ENCODE measurements around the gene DHH.

- TF ChIP-seq, protein P1, sequence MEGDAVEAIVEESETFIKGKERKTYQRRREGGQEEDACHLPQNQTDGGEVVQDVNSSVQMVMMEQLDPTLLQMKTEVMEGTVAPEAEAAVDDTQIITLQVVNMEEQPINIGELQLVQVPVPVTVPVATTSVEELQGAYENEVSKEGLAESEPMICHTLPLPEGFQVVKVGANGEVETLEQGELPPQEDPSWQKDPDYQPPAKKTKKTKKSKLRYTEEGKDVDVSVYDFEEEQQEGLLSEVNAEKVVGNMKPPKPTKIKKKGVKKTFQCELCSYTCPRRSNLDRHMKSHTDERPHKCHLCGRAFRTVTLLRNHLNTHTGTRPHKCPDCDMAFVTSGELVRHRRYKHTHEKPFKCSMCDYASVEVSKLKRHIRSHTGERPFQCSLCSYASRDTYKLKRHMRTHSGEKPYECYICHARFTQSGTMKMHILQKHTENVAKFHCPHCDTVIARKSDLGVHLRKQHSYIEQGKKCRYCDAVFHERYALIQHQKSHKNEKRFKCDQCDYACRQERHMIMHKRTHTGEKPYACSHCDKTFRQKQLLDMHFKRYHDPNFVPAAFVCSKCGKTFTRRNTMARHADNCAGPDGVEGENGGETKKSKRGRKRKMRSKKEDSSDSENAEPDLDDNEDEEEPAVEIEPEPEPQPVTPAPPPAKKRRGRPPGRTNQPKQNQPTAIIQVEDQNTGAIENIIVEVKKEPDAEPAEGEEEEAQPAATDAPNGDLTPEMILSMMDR (IDR thresholded peaks at IDR 0.05), result no peak
- TF ChIP-seq, protein P2, sequence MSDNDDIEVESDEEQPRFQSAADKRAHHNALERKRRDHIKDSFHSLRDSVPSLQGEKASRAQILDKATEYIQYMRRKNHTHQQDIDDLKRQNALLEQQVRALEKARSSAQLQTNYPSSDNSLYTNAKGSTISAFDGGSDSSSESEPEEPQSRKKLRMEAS (IDR thresholded peaks at IDR 0.05; ENCODE audit: low read depth), result no peak
- no peak for TF ChIP-seq ZBTB33 (IDR thresholded peaks at IDR 0.05; ENCODE audit: borderline replicate concordance, low read depth)
- TF ChIP-seq NRF1 (IDR thresholded peaks at IDR 0.05; ENCODE audit: low read depth, low read length), result no peak
- TF ChIP-seq EZH2phosphoT487 (IDR thresholded peaks at IDR 0.05; ENCODE audit: borderline replicate concordance, low read depth), result no peak
- no peak for TF ChIP-seq EP300 (IDR thresholded peaks at IDR 0.05; ENCODE audit: borderline replicate concordance in 1 of 2, low read depth in 1 of 2, low read length in 1 of 2)
- no peak for TF ChIP-seq SIN3A (IDR thresholded peaks at IDR 0.05; ENCODE audit: borderline replicate concordance, low read depth, low read length)
- TF ChIP-seq CHD2 (IDR thresholded peaks at IDR 0.05; ENCODE audit: low read length, partially characterized antibody), result no peak
- no peak for TF ChIP-seq TEAD4 (IDR thresholded peaks at IDR 0.05; ENCODE audit: borderline replicate concordance, insufficient read depth)
- TF ChIP-seq, protein P3, sequence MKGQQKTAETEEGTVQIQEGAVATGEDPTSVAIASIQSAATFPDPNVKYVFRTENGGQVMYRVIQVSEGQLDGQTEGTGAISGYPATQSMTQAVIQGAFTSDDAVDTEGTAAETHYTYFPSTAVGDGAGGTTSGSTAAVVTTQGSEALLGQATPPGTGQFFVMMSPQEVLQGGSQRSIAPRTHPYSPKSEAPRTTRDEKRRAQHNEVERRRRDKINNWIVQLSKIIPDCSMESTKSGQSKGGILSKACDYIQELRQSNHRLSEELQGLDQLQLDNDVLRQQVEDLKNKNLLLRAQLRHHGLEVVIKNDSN (IDR thresholded peaks at IDR 0.05; ENCODE audit: borderline replicate concordance, low read depth), result no peak
- no peak for TF ChIP-seq RAD21 (IDR thresholded peaks at IDR 0.05; ENCODE audit: low read length)
- no peak for TF ChIP-seq USF2 (IDR thresholded peaks at IDR 0.05; ENCODE audit: borderline replicate concordance, low read depth, low read length)
These were observed 44.9 kb downstream of the DHH start for GRCh38 chr12:49049566-49050224.

Data from SK-N-SH (cell line).